Subcutaneous adipose tissue (tissue), 4 donors: Measurements from ENCODE around the gene NTRK1. TPM values are rescaled to one million over a fixed set of nuclear protein-coding genes. Genes with fewer than 3 reads are reported as not detected.

Experiments used
- total RNA-seq, 4 donors: library from RNA; depleted of rRNA; stranded (reverse); fragments of >200 nt; gene quantifications; one replicate each; pipeline ENCODE4 v1.1.0, GENCODE V29; 2016
- TF ChIP-seq, protein P1 (sequence below): fragments of 450-650 bp; IDR thresholded peaks from one replicate; pipeline ENCODE4 v1.5.1; 2016; ENCODE audit warnings: low read depth, mild to moderate bottlenecking, control low read depth, antibody characterized with exemption, moderate library complexity

The NTRK1 gene
- under 1 TPM in 2 of 4 donors, not detected in 2; 0.49 to 0.85 TPM for total RNA-seq

GRCh38 chr1:156860628-156861423 is at the start of gene NTRK1:
NTRK1 (plus strand) TSS chr1:156860865; CDS start chr1:156860935, 70 bp downstream.
- TF ChIP-seq, protein P1, sequence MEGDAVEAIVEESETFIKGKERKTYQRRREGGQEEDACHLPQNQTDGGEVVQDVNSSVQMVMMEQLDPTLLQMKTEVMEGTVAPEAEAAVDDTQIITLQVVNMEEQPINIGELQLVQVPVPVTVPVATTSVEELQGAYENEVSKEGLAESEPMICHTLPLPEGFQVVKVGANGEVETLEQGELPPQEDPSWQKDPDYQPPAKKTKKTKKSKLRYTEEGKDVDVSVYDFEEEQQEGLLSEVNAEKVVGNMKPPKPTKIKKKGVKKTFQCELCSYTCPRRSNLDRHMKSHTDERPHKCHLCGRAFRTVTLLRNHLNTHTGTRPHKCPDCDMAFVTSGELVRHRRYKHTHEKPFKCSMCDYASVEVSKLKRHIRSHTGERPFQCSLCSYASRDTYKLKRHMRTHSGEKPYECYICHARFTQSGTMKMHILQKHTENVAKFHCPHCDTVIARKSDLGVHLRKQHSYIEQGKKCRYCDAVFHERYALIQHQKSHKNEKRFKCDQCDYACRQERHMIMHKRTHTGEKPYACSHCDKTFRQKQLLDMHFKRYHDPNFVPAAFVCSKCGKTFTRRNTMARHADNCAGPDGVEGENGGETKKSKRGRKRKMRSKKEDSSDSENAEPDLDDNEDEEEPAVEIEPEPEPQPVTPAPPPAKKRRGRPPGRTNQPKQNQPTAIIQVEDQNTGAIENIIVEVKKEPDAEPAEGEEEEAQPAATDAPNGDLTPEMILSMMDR = no peak

GRCh38 chr1:156811168-156811567 is 49.5 kb upstream of the NTRK1 start:
- TF ChIP-seq, protein P1 = no peak

GRCh38 chr1:156812293-156812990 is 48.2 kb upstream of the NTRK1 start:
- TF ChIP-seq, protein P1 = no peak

DNA sequence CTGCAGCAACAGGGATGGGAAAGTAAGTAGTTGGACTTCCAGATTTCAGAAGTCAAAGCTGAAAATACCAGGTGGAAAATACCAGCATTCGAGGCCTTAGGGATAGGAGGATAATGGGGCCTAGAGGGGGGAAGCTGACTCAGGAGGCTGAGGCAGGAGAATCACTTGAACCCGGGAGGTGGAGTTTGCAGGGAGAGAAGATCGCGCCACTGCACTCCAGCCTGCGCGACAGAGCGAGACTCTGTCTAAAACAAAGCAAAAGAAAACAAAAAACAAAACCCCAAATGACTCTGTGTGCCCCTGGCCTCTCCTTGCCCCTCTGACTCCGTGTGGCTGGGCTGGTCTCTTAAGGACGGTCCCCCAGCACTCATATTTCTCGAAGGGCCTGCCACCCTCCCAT is 47.4 kb upstream of the NTRK1 start:
- TF ChIP-seq, protein P1 = no peak

- TF ChIP-seq, protein P1 = no peak
These were observed 46.7 kb upstream of the NTRK1 start for GRCh38 chr1:156813750-156814570.

- TF ChIP-seq, protein P1 = no peak
These were observed 45.9 kb upstream of the NTRK1 start for GRCh38 chr1:156814571-156815260.
